K562 (cell line): ENCODE results near the gene NTSR2. TPM values are rescaled to one million over a fixed set of nuclear protein-coding genes. Genes with fewer than 3 reads are reported as not detected.
A peak's percentile ranks its signal among the peaks of the same experiment; 100 is the strongest.

ENCODE experiments used
- ATAC-seq: fragments of 200-7000 bp; cut with Tn5 transposase; 3 replicates; pipeline ENCODE4 v1.9.1; 2020; ENCODE audit warnings: moderate library complexity
- BruUV-seq: library from RNA; stranded (reverse); fragments of 400-500 nt; replicated peaks from 2 replicates; lab custom pipeline; 2021; lab: Mats Ljungman, UMichigan
- CTCF ChIA-PET: fragments of 300-600 bp; formaldehyde crosslinking; extraction: SDS; loops from one replicate; lab custom pipeline; 2021; ENCODE audit warnings: low intra/inter-chr PET ratio; lab: Yijun Ruan, JAX
- POLR2A ChIA-PET: fragments of 300-600, 350-650 bp; sonication (Branson Sonifier 250); formaldehyde crosslinking; extraction: SDS; loops from one replicate; lab custom pipeline; 2021; ENCODE audit warnings: antibody characterized with exemption, inconsistent platforms; lab: Yijun Ruan, JAX
- DNase-seq, 4 experiments: peaks; one replicate each; pipeline versions ENCODE4 v3.0.0 to v3.0.0-alpha.2; 2011 to 2018; ENCODE audit warnings: low spot score in 3 of 4, mixed read lengths in 3 of 4; ENCODE audit errors: extremely low read depth in 1 of 4
- FAIRE-seq: peaks from 2 replicates; lab custom pipeline; 2011; peaks lifted over from hg19 to GRCh38; lab: Jason Lieb, UNC
- H2AFZ ChIP-seq: 2 replicates; pipeline ENCODE4 v1.6.0; 2011; ENCODE audit warnings: low read depth, low read length, control low read depth, inconsistent platforms
- H3K27ac ChIP-seq: fragments of 200-600 bp; 3 replicates; pipeline ENCODE4 v1.8.0; 2011; ENCODE audit warnings: low read depth, mild to moderate bottlenecking, control low read depth, inconsistent platforms, low read length, moderate library complexity, mixed read lengths; ENCODE audit errors: extremely low read depth
- H3K27me3 ChIP-seq, 2 experiments: fragments of 300-600 bp in 1 of 2; 2 replicates in 1 of 2; 3 replicates in 1 of 2; pipeline versions ENCODE4 v1.6.0 to v1.8.0; 2011; ENCODE audit warnings: inconsistent platforms in 2 of 2, low read length in 2 of 2, mild to moderate bottlenecking in 1 of 2, mixed read lengths in 1 of 2, moderate library complexity in 1 of 2; ENCODE audit not compliant: control insufficient read depth in 2 of 2, insufficient read depth in 2 of 2
- H3K36me3 ChIP-seq: fragments of 300-600 bp; 3 replicates; pipeline ENCODE4 v1.8.0; 2011; ENCODE audit warnings: mild to moderate bottlenecking, low read length, inconsistent platforms; ENCODE audit not compliant: control insufficient read depth, insufficient read depth
- H3K4me1 ChIP-seq, 2 experiments: fragments of 200-600 bp in 1 of 2; replicated peaks in 1 of 2; 2 replicates in 1 of 2; 3 replicates in 1 of 2; pipeline versions ENCODE4 v1.5.1 to v1.8.0; 2011; ENCODE audit warnings: inconsistent platforms in 2 of 2, low read length in 2 of 2, mild to moderate bottlenecking in 1 of 2, mixed read lengths in 1 of 2, moderate library complexity in 1 of 2; ENCODE audit not compliant: control insufficient read depth in 2 of 2, insufficient read depth in 2 of 2
- H3K4me2 ChIP-seq: 2 replicates; pipeline ENCODE4 v1.6.1; 2011; ENCODE audit warnings: low read length, control low read depth, inconsistent platforms, mixed read lengths; ENCODE audit not compliant: insufficient read depth
- H3K4me3 ChIP-seq: fragments of 200-600 bp; sonication (generic), shearing (Covaris generic); 2 replicates; pipeline ENCODE4 v1.5.1; 2016; ENCODE audit warnings: control low read depth, inconsistent platforms
- H3K79me2 ChIP-seq: fragments of 200-600 bp; 3 replicates; pipeline ENCODE4 v1.8.0; 2011; ENCODE audit warnings: low read length, inconsistent platforms; ENCODE audit not compliant: control insufficient read depth, insufficient read depth
- H3K9ac ChIP-seq, 2 experiments: 2 replicates each; pipeline versions ENCODE4 v1.6.0 to v1.6.1; 2011; ENCODE audit warnings: low read depth in 2 of 2, low read length in 2 of 2, control low read depth in 1 of 2, inconsistent platforms in 1 of 2, mild to moderate bottlenecking in 1 of 2, mixed read lengths in 1 of 2; ENCODE audit not compliant: insufficient read depth in 1 of 2
- H3K9me1 ChIP-seq: one replicate; pipeline ENCODE4 v1.6.0; 2011; ENCODE audit warnings: inconsistent platforms, mild to moderate bottlenecking, low read length, moderate library complexity; ENCODE audit not compliant: control insufficient read depth, insufficient read depth
- H3K9me3 ChIP-seq: replicated peaks from 2 replicates; pipeline ENCODE4 v1.5.1; 2011; ENCODE audit warnings: low read depth, low read length, inconsistent platforms; ENCODE audit not compliant: control insufficient read depth, insufficient read depth
- H4K20me1 ChIP-seq: replicated peaks from 2 replicates; pipeline ENCODE4 v1.6.1; 2011; ENCODE audit warnings: low read length, inconsistent platforms, mixed read lengths; ENCODE audit not compliant: control insufficient read depth, insufficient read depth
- NFIX ChIP-seq: fragments of 250-450 bp; sonication (Bioruptor Pico); IDR thresholded peaks from 2 replicates; pipeline ENCODE4 v1.4.0; 2020; ENCODE audit warnings: low read depth, mild to moderate bottlenecking, moderate library complexity
- PYGO2 ChIP-seq: fragments of 450-650 bp; IDR thresholded peaks from 2 replicates; pipeline ENCODE4 v1.6.1; 2016; ENCODE audit warnings: mild to moderate bottlenecking, missing genetic modification characterization, moderate library complexity, missing compliant biosample characterization
- RBM22 ChIP-seq: fragments of 200-400 bp; formaldehyde crosslinking; IDR thresholded peaks from 2 replicates; pipeline ENCODE4 v1.6.1; 2018; ENCODE audit warnings: low read length, low read depth; ENCODE audit not compliant: poor library complexity, severe bottlenecking
- WGBS: fragments of 100-300 bp; shearing (Covaris generic); methylation state at CpG from one replicate; pipeline ENCODE4 v1.1.6; 2016; ENCODE audit warnings: low coverage, mixed read lengths; ENCODE audit not compliant: insufficient coverage; ENCODE audit errors: missing lambda C conversion rate; 5-methylcytosine and 5-hydroxymethylcytosine counted together
- in situ Hi-C: fragments of 300-500 bp; cut with MboI; formaldehyde crosslinking; loops from 4 replicates; pipeline ENCODE4 v1.15.0; 2018; ENCODE audit warnings: inconsistent platforms, mixed read lengths
- intact Hi-C: fragments of 100-400 bp; cut with micrococcal nuclease; formaldehyde crosslinking; loops from 2 replicates; pipeline ENCODE4 v1.14.2; 2022
- polyA plus RNA-seq, 8 experiments: library from polyadenylated mRNA; depleted of rRNA in 4 of 8; stranded (reverse) in 5 of 8; unstranded in 3 of 8; fragments of >200 nt; fragmentation: Nextera tagmentation in 2 of 8; fragmentation: Illumina TruSeq in 1 of 8; extraction: Ambion mirVana in 2 of 8; extraction: Trizol in 1 of 8; gene quantifications; 2 replicates each; pipeline versions ENCODE4 v1.2.1 to v1.2.3, GENCODE V29; 2011 to 2014; ENCODE audit warnings: inconsistent platforms in 1 of 8, missing spikeins in 1 of 8
- total RNA-seq, 7 experiments: library from RNA; depleted of rRNA in 6 of 7; stranded (reverse); fragments of >200 nt in 6 of 7; fragmentation: Illumina TruSeq in 2 of 7; extraction: Trizol in 2 of 7; gene quantifications; 2 replicates each; pipeline versions ENCODE4 v1.2.1 to v1.2.3, GENCODE V29; 2011 to 2021; ENCODE audit warnings: low replicate concordance in 1 of 7
- TF ChIP-seq, protein P1 (sequence below), 2 experiments: IDR thresholded peaks; 2 replicates each; pipeline ENCODE4 v1.6.1; 2011; ENCODE audit warnings: borderline replicate concordance in 1 of 2, control low read depth in 1 of 2, low read depth in 1 of 2, low read length in 1 of 2, mild to moderate bottlenecking in 1 of 2, mixed read lengths in 1 of 2, moderate library complexity in 1 of 2; ENCODE audit not compliant: insufficient read depth in 1 of 2, insufficient read length in 1 of 2, poor library complexity in 1 of 2, severe bottlenecking in 1 of 2; ENCODE audit errors: extremely low read depth in 1 of 2

Gene NTSR2
- total and polyA plus RNA-seq, 9 of the 15 experiments (the other 6 are each of a cell fraction or from before 2014, with no cell fraction given) = not detected

DNA sequence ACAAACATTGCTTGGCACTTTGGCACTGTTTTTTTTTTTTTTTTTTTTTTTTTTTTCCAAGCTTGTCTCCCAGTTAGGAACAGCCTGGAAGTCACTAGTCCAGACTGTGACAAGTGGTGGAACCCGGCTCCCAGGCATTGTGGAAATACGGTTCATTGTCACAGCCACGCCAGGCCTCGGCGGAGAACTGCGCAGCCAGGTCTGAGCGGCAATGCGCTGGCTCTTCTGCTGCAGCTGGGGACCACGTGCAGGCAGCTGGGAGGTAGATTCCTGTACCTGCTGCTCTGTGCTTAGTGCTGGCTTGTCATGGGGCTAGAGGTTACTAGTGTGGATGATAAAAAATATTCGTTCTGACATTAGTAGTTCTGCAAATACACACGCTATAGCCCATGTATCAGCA is 5.0 kb downstream of the NTSR2 start:
- 2% methylated on average over 10 of the region's 11 CpGs for WGBS
- FAIRE-seq = no peak
- Histone ChIP-seq H3K4me3 (no peak overlapping the region), H2AFZ (no peak overlapping the region), H3K4me2 (no peak overlapping the region), H3K27me3 (peaks cover 28 to 68% of the 10 kb centered on the region in 2 experiments; a peak in 3 of 5 replicates), H3K27ac (no peak overlapping the region), H3K9me1 (no peaks in the 10 kb centered on the region), H3K9me3 (peaks cover 4% of the 10 kb centered on the region; the same call in 1 of the 2 replicates), H3K79me2 (no peaks in the 10 kb centered on the region), H3K9ac (no peak overlapping the region), H3K4me1 (peaks cover 0 to 7% of the 10 kb centered on the region in 2 experiments; a peak in 2 of 5 replicates), H3K36me3 (no peaks in the 10 kb centered on the region), H4K20me1 (no peaks in the 10 kb centered on the region)
- CTCF ChIA-PET = no interaction called here
- no TSS peak for BruUV-seq
- no peak for DNase-seq
- intact Hi-C loops = no loop called here
- TF ChIP-seq RBM22 = no peak
- TF ChIP-seq, protein P1, sequence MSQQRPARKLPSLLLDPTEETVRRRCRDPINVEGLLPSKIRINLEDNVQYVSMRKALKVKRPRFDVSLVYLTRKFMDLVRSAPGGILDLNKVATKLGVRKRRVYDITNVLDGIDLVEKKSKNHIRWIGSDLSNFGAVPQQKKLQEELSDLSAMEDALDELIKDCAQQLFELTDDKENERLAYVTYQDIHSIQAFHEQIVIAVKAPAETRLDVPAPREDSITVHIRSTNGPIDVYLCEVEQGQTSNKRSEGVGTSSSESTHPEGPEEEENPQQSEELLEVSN (IDR thresholded peaks at IDR 0.05; ENCODE audit: borderline replicate concordance in 1 of 2, extremely low read depth in 1 of 2, insufficient read depth in 1 of 2, insufficient read length in 1 of 2, low read depth in 1 of 2, low read length in 1 of 2, poor library complexity in 1 of 2, severe bottlenecking in 1 of 2) = peak in 1 of 2 experiments; percentile 56
- ATAC-seq = no peak
- POLR2A ChIA-PET = interaction anchor here (0.6 to 1.4 kb wide), 5 partner anchors 8 to 1694 kb away, joined by 3 read pairs; no protein-coding TSS in a partner anchor
- in situ Hi-C loops = no loop called here

DNA sequence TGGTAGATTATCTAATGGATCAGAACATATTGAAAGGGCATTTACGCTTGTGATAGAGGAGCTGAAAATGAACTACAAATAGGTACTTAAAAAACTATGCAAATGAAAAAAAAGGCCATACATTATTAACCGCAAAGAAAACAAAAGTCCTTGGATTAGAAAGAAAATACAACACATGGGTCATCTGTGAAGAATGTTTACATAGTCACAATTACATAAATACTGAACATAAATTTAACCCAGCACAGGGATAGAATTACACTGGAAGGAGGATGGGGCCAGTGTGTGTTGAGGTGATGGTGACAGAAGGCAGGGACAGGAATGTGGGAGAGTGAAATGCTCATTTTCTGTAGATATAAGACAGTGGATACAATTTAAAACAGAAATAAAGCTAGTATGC is 6.6 kb downstream of the NTSR2 start:
- BruUV-seq = no TSS peak
- Histone ChIP-seq H3K9me1 (no peaks in the 10 kb centered on the region), H3K27me3 (peaks cover 31 to 72% of the 10 kb centered on the region in 2 experiments; a peak in 3 of 5 replicates), H3K27ac (no peak overlapping the region), H3K79me2 (no peaks in the 10 kb centered on the region), H4K20me1 (no peaks in the 10 kb centered on the region), H3K4me2 (no peak overlapping the region), H2AFZ (no peak overlapping the region), H3K4me3 (no peak overlapping the region), H3K9ac (no peak overlapping the region), H3K9me3 (peaks cover 4% of the 10 kb centered on the region; the same call in 1 of the 2 replicates), H3K36me3 (no peaks in the 10 kb centered on the region), H3K4me1 (peaks cover 0 to under 1% of the 10 kb centered on the region in 2 experiments; a peak in 1 of 5 replicates)
- in situ Hi-C loops (no loop called here), intact Hi-C loops (no loop called here)
- no peak for DNase-seq
- ChIA-PET CTCF (no interaction called here), POLR2A (no interaction called here)
- 0% methylated on average over 2 of the region's 2 CpGs for WGBS
- no peak for ATAC-seq
- FAIRE-seq = no peak
- TF ChIP-seq NFIX (CRISPR knock-in tag) = no peak
- TF ChIP-seq PYGO2 (tag) = no peak
